HG02970 (cell line): ENCODE data around the gene PAX7.

Experiments used
- ATAC-seq: cut with Tn5 transposase; IDR thresholded peaks from one replicate; pipeline ENCODE4 v1.9.1; 2021; ENCODE audit warnings: mild to moderate bottlenecking, moderate library complexity, moderate number of reproducible peaks; ENCODE audit not compliant: unreplicated experiment, low FRiP score

Gene PAX7

GRCh38 chr1:18787825-18788385 is 157.3 kb downstream of the PAX7 start:
- ATAC-seq: no peak

- no peak for ATAC-seq
Observed at GRCh38 chr1:18789246-18789645, 158.6 kb downstream of the PAX7 start.

- ATAC-seq: no peak
Observed at GRCh38 chr1:18792747-18793146, 162.1 kb downstream of the PAX7 start.

- ATAC-seq: no peak
Observed at GRCh38 chr1:18793164-18793563, 162.5 kb downstream of the PAX7 start.

- ATAC-seq: no peak
Observed at GRCh38 chr1:18794051-18794450, 163.4 kb downstream of the PAX7 start.

- no peak for ATAC-seq
Observed at GRCh38 chr1:18794561-18794960, 163.9 kb downstream of the PAX7 start.

GRCh38 chr1:18795002-18795689 is 164.5 kb downstream of the PAX7 start:
- ATAC-seq: no peak

DNA sequence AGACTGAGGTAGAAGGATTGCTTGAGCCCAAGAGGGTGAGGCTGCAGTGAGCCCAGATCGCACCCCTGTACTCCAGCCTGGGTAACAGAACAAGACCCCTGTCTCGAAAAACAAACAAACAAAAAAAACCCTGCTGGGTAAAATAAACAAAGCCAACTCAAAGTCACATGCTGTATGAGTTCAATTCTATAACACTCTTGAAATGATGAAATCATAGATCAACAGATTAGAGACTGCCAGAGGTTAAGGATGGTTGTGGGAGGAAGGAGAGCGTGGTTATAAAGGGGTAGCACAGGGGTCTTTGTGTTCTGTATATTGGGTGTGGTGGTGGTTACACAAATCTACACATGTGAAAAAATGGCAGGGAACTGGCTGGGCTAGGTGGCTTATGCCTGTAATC is 166.3 kb downstream of the PAX7 start:
- ATAC-seq: no peak
